GM12878 (cell line): ENCODE results near the gene RALGAPA1.

Source experiments
- EP300 ChIP-seq, 2 experiments: fragments of 150-350 bp in 1 of 2; IDR thresholded peaks; 2 replicates each; pipeline ENCODE4 v1.6.1; 2011 to 2012; ENCODE audit warnings: low read depth in 2 of 2, low read length in 2 of 2, borderline replicate concordance in 1 of 2, improper control_type of control experiment in 1 of 2, inconsistent platforms in 1 of 2; ENCODE audit not compliant: control insufficient read depth in 1 of 2
- NR2C2 ChIP-seq: IDR thresholded peaks from 2 replicates; pipeline ENCODE4 v1.6.1; 2011; ENCODE audit warnings: borderline replicate concordance, low read depth; ENCODE audit not compliant: control insufficient read depth, insufficient read length
- POLR2A ChIP-seq: IDR thresholded peaks from 2 replicates; pipeline ENCODE4 v1.6.1; 2011; ENCODE audit warnings: low read depth, mild to moderate bottlenecking, low read length
- POLR2AphosphoS2 ChIP-seq: IDR thresholded peaks from 2 replicates; pipeline ENCODE4 v1.6.1; 2011; ENCODE audit warnings: low read depth, mild to moderate bottlenecking, low read length, improper control_type of control experiment, moderate library complexity
- SRF ChIP-seq, 2 experiments: IDR thresholded peaks; 2 replicates each; pipeline ENCODE4 v1.6.1; 2011; ENCODE audit warnings: low read depth in 2 of 2, low read length in 2 of 2, mild to moderate bottlenecking in 1 of 2, moderate library complexity in 1 of 2

DNA sequence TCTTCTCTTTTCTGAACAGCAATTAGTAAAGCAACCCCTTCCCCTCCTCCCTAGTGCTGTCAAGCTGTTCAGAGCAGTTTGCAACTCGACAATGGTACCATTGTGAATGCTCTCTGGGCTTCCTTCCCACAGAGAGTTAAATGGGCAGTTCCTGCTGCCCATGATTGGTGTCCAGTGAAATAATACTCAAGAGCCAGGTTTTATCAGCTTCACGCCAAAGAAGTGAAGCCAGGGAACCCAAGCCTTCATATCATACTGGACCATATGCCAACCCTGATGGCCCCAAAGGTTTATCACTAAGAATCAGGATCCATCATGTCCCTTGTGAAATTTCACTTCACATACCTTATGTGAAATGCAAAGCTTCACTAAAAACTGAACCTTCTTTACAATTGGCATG lies 250.4 kb downstream of the RALGAPA1 start:
- TF ChIP-seq POLR2A = no peak
- TF ChIP-seq SRF (IDR thresholded peaks at IDR 0.05; ENCODE audit: low read depth in 2 of 2, low read length in 2 of 2) = no peak
- TF ChIP-seq NR2C2 = no peak
- no peak for TF ChIP-seq EP300 (IDR thresholded peaks at IDR 0.05; ENCODE audit: borderline replicate concordance in 1 of 2, control insufficient read depth in 1 of 2, low read depth in 2 of 2, low read length in 2 of 2)
- TF ChIP-seq POLR2AphosphoS2 = no peak
